ENCODE measurements around the gene RPL31. TPM values are rescaled to one million over a fixed set of nuclear protein-coding genes. Genes with fewer than 3 reads are reported as not detected.

The RPL31 gene
- total RNA-seq, 1 experiment from 2014 or later, result 1,893 TPM

GRCh38 chr2:100987536-100987935 lies 14.6 kb upstream of the RPL31 start:
- Histone ChIP-seq H4K8ac (replicated peaks; ENCODE audit: insufficient read length, low read depth, low read length) (no peak overlapping the region), H3K27me3 (ENCODE audit: insufficient read depth, low read length) (no peaks in the 10 kb centered on the region), H4K20me1 (ENCODE audit: control insufficient read depth, insufficient read depth, insufficient read length) (peaks cover 5% of the 10 kb centered on the region), H3K23ac (ENCODE audit: insufficient read length, low read depth, low read length) (no peak overlapping the region), H3K9ac (ENCODE audit: extremely low read depth, insufficient read length, low read length) (no peak overlapping the region), H3K79me1 (ENCODE audit: insufficient read depth, low read depth, low read length, poor library complexity, severe bottlenecking) (no peaks in the 10 kb centered on the region), H2BK15ac (ENCODE audit: low read depth, low read length) (no peak overlapping the region), H2AK5ac (ENCODE audit: insufficient read length, low read length) (no peak overlapping the region), H3K56ac (ENCODE audit: insufficient read length, low read depth, low read length) (no peak overlapping the region), H3K4ac (ENCODE audit: low read depth, low read length) (no peak overlapping the region), H2BK5ac (ENCODE audit: insufficient read length, low read length) (no peak overlapping the region), H2BK20ac (ENCODE audit: low read depth, low read length, poor library complexity, severe bottlenecking) (no peak overlapping the region), H4K91ac (ENCODE audit: insufficient read length, low read depth, low read length) (no peak overlapping the region), H3K14ac (ENCODE audit: insufficient read depth, low read length) (no peak overlapping the region), H3K18ac (ENCODE audit: insufficient read length, low read depth, low read length) (no peak overlapping the region), H3K23me2 (ENCODE audit: insufficient read length, low read depth, low read length, poor library complexity, severe bottlenecking) (no peaks in the 10 kb centered on the region), H3K4me1 (ENCODE audit: insufficient read depth, low read length) (no peaks in the 10 kb centered on the region), H3K9me3 (ENCODE audit: control insufficient read depth, low read depth, low read length) (no peaks in the 10 kb centered on the region), H3K27ac (ENCODE audit: insufficient read length, low read depth, low read length) (no peak overlapping the region), H2BK120ac (ENCODE audit: low read depth, low read length, poor library complexity, severe bottlenecking) (no peak overlapping the region), H2AFZ (ENCODE audit: low read length) (no peak overlapping the region), H2BK12ac (ENCODE audit: insufficient read length, low read depth, low read length) (no peak overlapping the region), H3T11ph (ENCODE audit: low read length) (no peak overlapping the region), H3K4me2 (ENCODE audit: insufficient read depth, insufficient read length, low read length) (no peak overlapping the region), H3K79me2 (ENCODE audit: insufficient read depth, low read length) (no peaks in the 10 kb centered on the region), H4K5ac (ENCODE audit: insufficient read length, low read depth, low read length) (no peak overlapping the region)
- TF ChIP-seq CTCF (conservative IDR thresholded peaks at IDR 0.05), result no peak
- no peak for DNase-seq
- no CpG with 5 or more reads among the region's 3 CpGs for WGBS (ENCODE audit: extremely low coverage, insufficient read length, low lambda C conversion rate)
- no peak overlapping the region for H3K4me3 Mint-ChIP-seq
- peaks cover 4 to 16% of the 10 kb centered on the region in 2 experiments for H3K4me1 Mint-ChIP-seq
- peaks cover 2% of the 10 kb centered on the region; the same call in 1 of the 2 replicates for H3K27me3 Mint-ChIP-seq (ENCODE audit: low read depth)
- H3K36me3 Mint-ChIP-seq (ENCODE audit: insufficient read depth in 1 of 3, low read depth in 3 of 3), result no peaks in the 10 kb centered on the region; a peak in 1 of 7 replicates
- 0 out of 7 replicates have a peak overlapping the region, but pooled peaks of 1 of the 3 experiments have one; percentile 31 for H3K27ac Mint-ChIP-seq
- no peaks in the 10 kb centered on the region; a peak in 1 of 5 replicates for H3K9me3 Mint-ChIP-seq
